HepG2 (cell line): ENCODE data around the gene TEKTIP1.

Experiments
- ARNT ChIP-seq: fragments of 450-650 bp; IDR thresholded peaks from 2 replicates; pipeline ENCODE4 v1.6.1; 2017
- DPF2 ChIP-seq: sonication (generic); formaldehyde crosslinking; IDR thresholded peaks from 2 replicates; pipeline ENCODE4 v1.4.0; 2020; ENCODE audit warnings: mild to moderate bottlenecking, low read depth, missing genetic modification reagents, borderline replicate concordance
- HDAC2 ChIP-seq: sonication (generic); formaldehyde crosslinking; IDR thresholded peaks from 2 replicates; pipeline ENCODE4 v1.4.0; 2020; ENCODE audit warnings: missing genetic modification reagents
- MXI1 ChIP-seq: IDR thresholded peaks from 3 replicates; pipeline ENCODE4 v1.6.1; 2012; ENCODE audit warnings: low read depth, low read length, inconsistent platforms, borderline replicate concordance
- MYC ChIP-seq: sonication (generic); formaldehyde crosslinking; IDR thresholded peaks from 2 replicates; pipeline ENCODE4 v1.9.0; 2021; ENCODE audit warnings: missing genetic modification reagents, borderline replicate concordance
- NBN ChIP-seq: fragments of 450-650 bp; conservative IDR thresholded peaks from 2 replicates; pipeline ENCODE4 v1.6.1; 2017
- RNF2 ChIP-seq: fragments of 450-650 bp; conservative IDR thresholded peaks from 2 replicates; pipeline ENCODE4 v1.6.1; 2016; ENCODE audit warnings: low read depth
- ZFX ChIP-seq: sonication (generic); formaldehyde crosslinking; IDR thresholded peaks from 2 replicates; pipeline ENCODE4 v1.4.0; 2020; ENCODE audit warnings: mild to moderate bottlenecking, low read depth, missing genetic modification reagents, moderate library complexity
- TF ChIP-seq, protein P1 (sequence below): sonication (generic); formaldehyde crosslinking; IDR thresholded peaks from 2 replicates; pipeline ENCODE4 v1.8.0; 2022; ENCODE audit warnings: low read depth, missing genetic modification reagents

DNA sequence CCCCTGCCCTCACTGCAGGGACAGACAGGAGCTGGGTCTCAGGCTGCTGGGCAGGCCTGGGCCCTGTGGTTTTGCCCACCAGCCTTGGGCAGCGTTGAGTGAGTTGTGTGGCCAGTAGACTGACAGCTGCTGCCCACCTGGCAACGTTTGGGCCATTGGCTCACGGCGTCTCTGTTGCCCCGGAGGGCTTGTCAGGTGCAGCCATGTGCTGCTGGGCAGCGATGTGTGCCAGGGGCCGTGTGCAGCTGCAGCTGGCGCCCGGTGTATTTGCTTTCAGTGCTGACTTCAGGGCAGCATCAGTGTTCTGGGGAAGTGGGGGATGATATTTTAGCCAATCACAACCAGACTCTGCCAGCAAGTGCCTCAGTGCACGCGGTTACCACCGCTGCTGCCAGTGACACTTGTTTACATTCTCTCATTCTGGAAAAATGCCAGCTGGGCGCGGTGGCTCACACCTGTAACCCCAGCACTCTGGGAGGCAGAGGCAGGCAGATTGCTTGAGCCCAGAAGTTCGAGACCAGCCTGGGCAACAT is 22.2 kb upstream of the TEKTIP1 start:
- TF ChIP-seq ARNT (no peak), MXI1 (no peak), NBN (no peak), MYC (CRISPR knock-in tag) (no peak), RNF2 (no peak), ZFX (CRISPR knock-in tag) (no peak), DPF2 (CRISPR knock-in tag) (no peak), HDAC2 (CRISPR knock-in tag) (no peak)
- TF ChIP-seq, protein P1, sequence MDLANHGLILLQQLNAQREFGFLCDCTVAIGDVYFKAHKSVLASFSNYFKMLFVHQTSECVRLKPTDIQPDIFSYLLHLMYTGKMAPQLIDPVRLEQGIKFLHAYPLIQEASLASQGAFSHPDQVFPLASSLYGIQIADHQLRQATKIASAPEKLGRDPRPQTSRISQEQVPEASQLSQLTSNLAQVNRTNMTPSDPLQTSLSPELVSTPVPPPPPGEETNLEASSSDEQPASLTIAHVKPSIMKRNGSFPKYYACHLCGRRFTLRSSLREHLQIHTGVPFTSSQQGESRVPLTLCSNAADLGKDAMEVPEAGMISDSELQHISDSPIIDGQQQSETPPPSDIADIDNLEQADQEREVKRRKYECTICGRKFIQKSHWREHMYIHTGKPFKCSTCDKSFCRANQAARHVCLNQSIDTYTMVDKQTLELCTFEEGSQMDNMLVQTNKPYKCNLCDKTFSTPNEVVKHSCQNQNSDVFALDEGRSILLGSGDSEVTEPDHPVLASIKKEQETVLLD: no peak
